ENCODE results near the gene KIF26B. TPM values are rescaled to one million over a fixed set of nuclear protein-coding genes. Genes with fewer than 3 reads are reported as not detected.

Gene KIF26B
- total and polyA plus RNA-seq, 2 of the 4 experiments (the other 2 are of a cell fraction): 0.53 to 0.54 TPM

DNA sequence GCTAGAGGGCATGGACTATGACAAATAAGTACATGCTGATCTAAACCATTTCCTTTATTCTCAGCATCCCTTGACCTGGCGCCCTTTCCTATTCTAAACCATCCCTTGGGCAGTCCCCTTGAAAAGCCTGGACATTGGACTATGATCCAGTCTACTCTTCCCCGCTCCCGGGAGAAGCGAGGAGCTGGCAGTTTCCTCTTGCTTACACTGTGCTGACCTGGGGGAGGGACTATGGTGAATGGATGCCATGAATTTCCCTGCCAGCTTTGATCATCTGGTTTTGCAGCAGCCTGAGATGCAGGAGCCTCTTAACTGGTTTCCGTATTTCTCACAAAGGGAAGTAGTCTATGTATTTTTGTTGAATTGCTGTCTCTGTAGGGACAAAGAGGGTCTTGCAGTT lies 121.7 kb downstream of the KIF26B start:
- Histone ChIP-seq H3K4ac (ENCODE audit: low read depth, low read length) (no peak overlapping the region), H3K27ac (ENCODE audit: insufficient read depth, low read length) (no peak overlapping the region), H3K14ac (replicated peaks; ENCODE audit: low read depth, low read length) (no peak overlapping the region), H3K27me3 (ENCODE audit: control insufficient read depth, insufficient read depth, low read length) (no peaks in the 10 kb centered on the region), H2BK5ac (ENCODE audit: low read depth, low read length, poor library complexity, severe bottlenecking) (no peak overlapping the region), H3K18ac (ENCODE audit: low read depth, low read length) (no peak overlapping the region), H3K4me1 (ENCODE audit: control insufficient read depth, insufficient read depth, low read length) (no peaks in the 10 kb centered on the region), H3K9me1 (ENCODE audit: insufficient read depth, low read length) (no peaks in the 10 kb centered on the region), H2AK5ac (ENCODE audit: low read depth, low read length) (no peak overlapping the region), H3K23ac (ENCODE audit: low read depth, low read length) (no peak overlapping the region), H4K20me1 (ENCODE audit: insufficient read depth, low read length) (no peaks in the 10 kb centered on the region), H2AFZ (replicated peaks; ENCODE audit: low read length, poor library complexity) (no peak overlapping the region), H3K4me3 (ENCODE audit: insufficient read depth, low read depth, low read length) (no peak overlapping the region), H3K79me1 (ENCODE audit: low read depth in 1 of 2, low read length in 2 of 2) (no peaks in the 10 kb centered on the region), H4K8ac (ENCODE audit: low read depth in 2 of 2, low read length in 2 of 2) (no peak overlapping the region), H2BK15ac (ENCODE audit: low read depth, low read length) (no peak overlapping the region), H4K5ac (ENCODE audit: low read depth, low read length) (no peak overlapping the region), H3K56ac (ENCODE audit: extremely low read depth, insufficient read depth, low read length) (no peak overlapping the region), H3K9ac (ENCODE audit: low read depth, low read length) (no peak overlapping the region), H4K91ac (ENCODE audit: insufficient read depth, low read depth, low read length) (no peak overlapping the region), H3K9me3 (ENCODE audit: control insufficient read depth, insufficient read depth, low read length) (no peaks in the 10 kb centered on the region), H2AK9ac (replicated peaks; ENCODE audit: low read depth, low read length, poor library complexity) (no peak overlapping the region), H2BK120ac (ENCODE audit: low read depth, low read length) (no peak overlapping the region), H2BK20ac (ENCODE audit: low read depth, low read length) (no peak overlapping the region), H3K4me2 (ENCODE audit: low read depth, low read length) (no peak overlapping the region), H3K36me3 (ENCODE audit: control insufficient read depth, insufficient read depth, low read length) (no peaks in the 10 kb centered on the region)
- TF ChIP-seq, protein P1, sequence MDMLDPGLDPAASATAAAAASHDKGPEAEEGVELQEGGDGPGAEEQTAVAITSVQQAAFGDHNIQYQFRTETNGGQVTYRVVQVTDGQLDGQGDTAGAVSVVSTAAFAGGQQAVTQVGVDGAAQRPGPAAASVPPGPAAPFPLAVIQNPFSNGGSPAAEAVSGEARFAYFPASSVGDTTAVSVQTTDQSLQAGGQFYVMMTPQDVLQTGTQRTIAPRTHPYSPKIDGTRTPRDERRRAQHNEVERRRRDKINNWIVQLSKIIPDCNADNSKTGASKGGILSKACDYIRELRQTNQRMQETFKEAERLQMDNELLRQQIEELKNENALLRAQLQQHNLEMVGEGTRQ (IDR thresholded peaks at IDR 0.05; ENCODE audit: low read depth, low read length): no peak
- TF ChIP-seq SMC3 (IDR thresholded peaks at IDR 0.05; ENCODE audit: low read depth, low read length): no peak
- TF ChIP-seq FOS (IDR thresholded peaks at IDR 0.05; ENCODE audit: low read depth, low read length): no peak
- TF ChIP-seq MAFK (IDR thresholded peaks at IDR 0.05; ENCODE audit: low read depth, low read length): no peak
- TF ChIP-seq NFE2L2 (IDR thresholded peaks at IDR 0.05; ENCODE audit: low read depth, low read length): no peak
- no peak for TF ChIP-seq RCOR1 (IDR thresholded peaks at IDR 0.05; ENCODE audit: insufficient replicate concordance, low read length)
- TF ChIP-seq POLR2A (IDR thresholded peaks at IDR 0.05; ENCODE audit: low read depth, low read length): no peak
- intact Hi-C loops (cut with micrococcal nuclease): no loop called here
- DNase-seq (no peak), ATAC-seq (ENCODE audit: low read depth) (no peak)
- dilution Hi-C loops (cut with HindIII; ENCODE audit: low sequenced_read_pairs, unreplicated experiment): no loop called here
- no CpG with 5 or more reads among the region's 5 CpGs for WGBS, 2 experiments (ENCODE audit: extremely low coverage in 2 of 2, insufficient read length in 1 of 2)
- ChIA-PET CTCF (no interaction called here), POLR2A (ENCODE audit: unreplicated experiment) (no interaction called here)
- in situ Hi-C loops (cut with MboI; ENCODE audit: low sequenced_read_pairs): no loop called here
- BruUV-seq (replicated peaks): no TSS peak

All from IMR-90 (cell line).